Gastroesophageal sphincter (tissue), 4 donors: ENCODE data around the gene C10orf53. TPM values are rescaled to one million over a fixed set of nuclear protein-coding genes. Genes with fewer than 3 reads are reported as not detected.

Experiments
- ATAC-seq: fragments of 150-250 bp; one replicate; pipeline ENCODE4 v1.9.1; 2016; ENCODE audit warnings: mild to moderate bottlenecking, moderate library complexity
- H3K27ac ChIP-seq, 4 donors: fragments of 200-600 bp; sonication (generic) in 3 of 4; 1 replicate in 3 of 4; 2 replicates in 1 of 4; pipeline ENCODE4 v1.5.1; 2016 to 2019
- H3K27me3 ChIP-seq: fragments of 200-600 bp; sonication (generic); one replicate; pipeline ENCODE4 v1.5.1; 2019
- H3K36me3 ChIP-seq, 2 donors: fragments of 200-600 bp; sonication (generic); one replicate each; pipeline ENCODE4 v1.5.1; 2019; ENCODE audit warnings: control low read depth in 1 of 2
- H3K4me1 ChIP-seq, 3 donors: fragments of 200-600 bp; sonication (generic); 1 replicate in 2 of 3; 2 replicates in 1 of 3; pipeline ENCODE4 v1.5.1; 2016 to 2019; ENCODE audit warnings: control low read depth in 2 of 3
- H3K4me3 ChIP-seq, 2 donors: fragments of 200-600 bp; sonication (generic); one replicate each; pipeline ENCODE4 v1.5.1; 2019; ENCODE audit warnings: mild to moderate bottlenecking in 1 of 2, moderate library complexity in 1 of 2
- H3K9me3 ChIP-seq, 3 donors: fragments of 200-600 bp; sonication (generic); one replicate each; pipeline ENCODE4 v1.5.1; 2017 to 2019; ENCODE audit warnings: control low read depth in 2 of 3
- CTCF ChIP-seq, 4 experiments: fragments of 200-600 bp in 2 of 4; fragments of 450-650 bp in 2 of 4; sonication (generic) in 1 of 4; IDR thresholded peaks; one replicate each; pipeline ENCODE4 v1.5.1; 2017 to 2019; ENCODE audit warnings: antibody characterized with exemption in 4 of 4, mild to moderate bottlenecking in 2 of 4, moderate library complexity in 2 of 4
- EP300 ChIP-seq: sonication (generic); formaldehyde crosslinking; IDR thresholded peaks from one replicate; pipeline ENCODE4 v1.6.1; 2017; ENCODE audit warnings: antibody characterized with exemption, mild to moderate bottlenecking
- POLR2A ChIP-seq, 2 donors: fragments of 450-650 bp; IDR thresholded peaks; one replicate each; pipeline ENCODE4 v1.6.1; 2017; ENCODE audit warnings: antibody characterized with exemption in 2 of 2, mild to moderate bottlenecking in 2 of 2, moderate library complexity in 1 of 2
- POLR2AphosphoS5 ChIP-seq: sonication (generic); formaldehyde crosslinking; IDR thresholded peaks from one replicate; pipeline ENCODE4 v1.6.1; 2017; ENCODE audit warnings: antibody characterized with exemption
- WGBS, 2 donors: methylation state at CpG; one replicate each; pipeline ENCODE4 v1.1.5; 2018; ENCODE audit warnings: low coverage in 1 of 2; 5-methylcytosine and 5-hydroxymethylcytosine counted together
- total RNA-seq, 4 donors: library from RNA; depleted of rRNA; stranded (reverse); fragments of >200 nt; gene quantifications; one replicate each; pipeline ENCODE4 v1.1.0, GENCODE V29; 2016

The C10orf53 gene
- total RNA-seq, 4 donors from 2014 or later, result not detected

GRCh38 chr10:49736564-49737113, 57.2 kb downstream of the C10orf53 start:
- TF ChIP-seq POLR2A (IDR thresholded peaks at IDR 0.05), result no peak
- TF ChIP-seq POLR2AphosphoS5, result no peak
- no peak for TF ChIP-seq EP300
- no peak for TF ChIP-seq CTCF (IDR thresholded peaks at IDR 0.05)
- Histone ChIP-seq H3K4me1 (no peaks in the 10 kb centered on the region), H3K4me3 (no peak overlapping the region), H3K27me3 (no peaks in the 10 kb centered on the region), H3K27ac (no peak overlapping the region), H3K36me3 (no peaks in the 10 kb centered on the region), H3K9me3 (no peaks in the 10 kb centered on the region)
- 67 to 100% methylated on average over 1 of the region's 5 CpGs for WGBS, 2 donors
- ATAC-seq, result no peak

GRCh38 chr10:49737474-49738201, 58.2 kb downstream of the C10orf53 start:
- Histone ChIP-seq H3K9me3 (no peaks in the 10 kb centered on the region), H3K4me3 (no peak overlapping the region), H3K36me3 (no peaks in the 10 kb centered on the region), H3K27ac (no peak overlapping the region), H3K4me1 (no peaks in the 10 kb centered on the region), H3K27me3 (no peaks in the 10 kb centered on the region)
- no peak for TF ChIP-seq POLR2AphosphoS5
- TF ChIP-seq POLR2A (IDR thresholded peaks at IDR 0.05), result no peak
- no peak for TF ChIP-seq CTCF (IDR thresholded peaks at IDR 0.05)
- TF ChIP-seq EP300, result no peak
- no peak for ATAC-seq
- 72 to 100% methylated on average over 1 to 2 of the region's 19 CpGs for WGBS, 2 donors

GRCh38 chr10:49738616-49739360, 59.3 kb downstream of the C10orf53 start:
- no peak overlapping the region for H3K27ac ChIP-seq
- WGBS, 2 donors, result no CpG with 5 or more reads among the region's 10 CpGs
- no peaks in the 10 kb centered on the region for H3K27me3 ChIP-seq
- H3K4me1 ChIP-seq, result no peaks in the 10 kb centered on the region
- no peaks in the 10 kb centered on the region for H3K36me3 ChIP-seq
- no peaks in the 10 kb centered on the region for H3K9me3 ChIP-seq
- no peak for ATAC-seq
- TF ChIP-seq POLR2AphosphoS5 (no peak), CTCF (IDR thresholded peaks at IDR 0.05) (no peak), EP300 (no peak), POLR2A (IDR thresholded peaks at IDR 0.05) (no peak)
- H3K4me3 ChIP-seq, result no peak overlapping the region

GRCh38 chr10:49739426-49739825, 60.0 kb downstream of the C10orf53 start:
- Histone ChIP-seq H3K9me3 (no peaks in the 10 kb centered on the region), H3K27me3 (no peaks in the 10 kb centered on the region), H3K36me3 (no peaks in the 10 kb centered on the region), H3K4me3 (no peak overlapping the region), H3K4me1 (no peaks in the 10 kb centered on the region), H3K27ac (no peak overlapping the region)
- no peak for ATAC-seq
- TF ChIP-seq POLR2AphosphoS5, result no peak
- no peak for TF ChIP-seq POLR2A (IDR thresholded peaks at IDR 0.05)
- TF ChIP-seq CTCF (IDR thresholded peaks at IDR 0.05), result no peak
- no peak for TF ChIP-seq EP300
- no CpG with 5 or more reads among the region's 14 CpGs for WGBS, 2 donors
